HCT116 (cell line): ENCODE measurements around the gene KIF27.
"Not testable (repeated sequence)": the region's sequence is repeated elsewhere in the genome, so short reads cannot be mapped to it uniquely, and the experiment has no call there.

Source experiments
- ATF3 ChIP-seq: IDR thresholded peaks from 2 replicates; pipeline ENCODE4 v1.6.1; 2012
- CTCF ChIP-seq, 3 experiments: fragments of 200-600 bp in 1 of 3; sonication (generic) in 1 of 3; IDR thresholded peaks in 2 of 3; conservative IDR thresholded peaks in 1 of 3; 2 replicates each; pipeline ENCODE4 v1.5.1; 2012 to 2017; ENCODE audit warnings: low read depth in 2 of 3, low read length in 2 of 3, antibody characterized with exemption in 1 of 3, borderline replicate concordance in 1 of 3, control low read depth in 1 of 3, mild to moderate bottlenecking in 1 of 3, mixed read lengths in 1 of 3, mixed run types in 1 of 3, moderate library complexity in 1 of 3; ENCODE audit not compliant: insufficient read depth in 1 of 3
- EZH2 ChIP-seq: fragments of 200-600 bp; sonication (generic); IDR thresholded peaks from 2 replicates; pipeline ENCODE4 v1.6.1; 2017; ENCODE audit warnings: antibody characterized with exemption, mixed run types
- JUND ChIP-seq: IDR thresholded peaks from 2 replicates; pipeline ENCODE4 v1.6.1; 2012
- POLR2A ChIP-seq: IDR thresholded peaks from 2 replicates; pipeline ENCODE4 v1.7.0; 2011; ENCODE audit warnings: borderline replicate concordance; ENCODE audit not compliant: insufficient read depth, insufficient read length; ENCODE audit errors: extremely low read depth
- ZFX ChIP-seq: fragments of 450-650 bp; IDR thresholded peaks from 2 replicates; pipeline ENCODE4 v1.6.1; 2017

- not testable (repeated sequence) for TF ChIP-seq CTCF (IDR thresholded peaks at IDR 0.05 in 2 of 3, conservative IDR thresholded peaks at IDR 0.05 in 1 of 3; ENCODE audit: borderline replicate concordance in 1 of 3, insufficient read depth in 1 of 3, low read depth in 2 of 3, low read length in 2 of 3); ZFX; ATF3; EZH2; JUND; POLR2A
These were observed 96.1 kb downstream of the KIF27 start for GRCh38 chr9:83824986-83825623.
